Epithelial cell of proximal tubule (primary cell): Measurements from ENCODE around the gene ZNF629. TPM values are rescaled to one million over a fixed set of nuclear protein-coding genes. Genes with fewer than 3 reads are reported as not detected.

Source experiments
- DNase-seq: peaks from one replicate; pipeline ENCODE4 v3.0.0-alpha.2; 2011; ENCODE audit warnings: low read depth
- H3K4me3 ChIP-seq: 2 replicates; pipeline ENCODE4 v1.5.1; 2011; ENCODE audit warnings: low read depth, mild to moderate bottlenecking, low read length
- CTCF ChIP-seq: conservative IDR thresholded peaks from 2 replicates; pipeline ENCODE4 v1.5.1; 2012; ENCODE audit warnings: low read depth, mild to moderate bottlenecking, low read length
- total RNA-seq: library from RNA; depleted of rRNA; stranded (reverse); fragments of >200 nt; gene quantifications from 2 replicates; pipeline ENCODE4 v1.2.3, GENCODE V29; 2015

ZNF629 gene
- total RNA-seq, 1 donor from 2014 or later: 14.0 TPM

GRCh38 chr16:30746638-30747175, 40.3 kb downstream of the ZNF629 start:
- no peak overlapping the region for H3K4me3 ChIP-seq
- no peak for TF ChIP-seq CTCF
- DNase-seq: no peak

DNA sequence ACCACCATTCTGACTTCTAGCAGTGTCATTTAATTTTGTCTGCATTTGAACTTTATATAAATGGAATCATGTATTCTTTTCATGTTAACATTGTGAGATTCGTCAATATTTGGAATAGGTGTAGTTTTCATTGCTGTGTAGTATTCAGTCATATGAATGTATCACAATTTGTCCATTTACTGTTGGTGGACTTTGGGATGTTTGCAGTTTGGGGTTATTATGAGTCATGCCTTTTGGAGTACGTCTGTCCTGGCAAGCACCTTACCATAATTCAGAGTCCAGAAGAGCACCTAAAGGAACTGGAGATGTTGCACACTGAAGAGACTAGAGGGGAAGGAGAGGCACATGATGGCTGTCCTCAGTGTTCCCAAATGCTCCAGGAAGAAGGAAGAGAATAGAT, 41.9 kb downstream of the ZNF629 start:
- no peak for TF ChIP-seq CTCF
- DNase-seq: no peak
- H3K4me3 ChIP-seq: no peak overlapping the region

GRCh38 chr16:30744183-30744582, 42.8 kb downstream of the ZNF629 start:
- no peak overlapping the region for H3K4me3 ChIP-seq
- TF ChIP-seq CTCF: no peak
- DNase-seq: no peak

DNA sequence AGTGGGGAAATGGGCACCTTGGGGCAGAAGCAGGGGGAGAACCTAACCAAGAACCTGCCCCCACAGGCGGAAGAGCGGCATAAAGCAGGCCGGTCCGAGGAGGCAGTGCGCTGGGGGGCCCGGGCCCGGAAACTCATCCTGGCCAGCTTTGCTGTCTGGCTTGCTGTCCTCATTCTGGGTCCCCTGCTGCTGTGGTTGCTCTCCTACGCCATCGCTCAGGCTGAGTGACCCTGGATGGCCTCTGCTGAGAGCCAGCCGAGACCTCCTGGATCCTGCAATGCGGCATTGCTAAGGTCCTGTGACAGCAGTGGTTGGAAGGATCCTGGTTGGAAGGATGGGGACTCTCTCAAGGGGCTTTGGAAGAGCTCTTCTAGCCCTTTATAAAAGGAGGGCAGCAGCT, 43.3 kb downstream of the ZNF629 start:
- no peak overlapping the region for H3K4me3 ChIP-seq
- no peak for DNase-seq
- TF ChIP-seq CTCF: no peak

- H3K4me3 ChIP-seq: peak overlapping the region; percentile 48
- TF ChIP-seq CTCF: no peak
- peak; percentile 95 for DNase-seq
Measured at GRCh38 chr16:30741461-30741914, 45.5 kb downstream of the ZNF629 start.

- peak overlapping the region; percentile 48 for H3K4me3 ChIP-seq
- TF ChIP-seq CTCF: no peak
- peak; percentile 43 for DNase-seq
Measured at GRCh38 chr16:30740364-30741251, 46.4 kb downstream of the ZNF629 start.
